AG08395 (cell line): Measurements from ENCODE around the gene SLC27A1.
"Not testable (repeated sequence)": the region's sequence is repeated elsewhere in the genome, so short reads cannot be mapped to it uniquely, and the experiment has no call there.

Experiments
- DNase-seq: peaks from one replicate; pipeline ENCODE4 v3.0.0; 2012; ENCODE audit warnings: mixed read lengths, low spot score

Gene SLC27A1

DNA sequence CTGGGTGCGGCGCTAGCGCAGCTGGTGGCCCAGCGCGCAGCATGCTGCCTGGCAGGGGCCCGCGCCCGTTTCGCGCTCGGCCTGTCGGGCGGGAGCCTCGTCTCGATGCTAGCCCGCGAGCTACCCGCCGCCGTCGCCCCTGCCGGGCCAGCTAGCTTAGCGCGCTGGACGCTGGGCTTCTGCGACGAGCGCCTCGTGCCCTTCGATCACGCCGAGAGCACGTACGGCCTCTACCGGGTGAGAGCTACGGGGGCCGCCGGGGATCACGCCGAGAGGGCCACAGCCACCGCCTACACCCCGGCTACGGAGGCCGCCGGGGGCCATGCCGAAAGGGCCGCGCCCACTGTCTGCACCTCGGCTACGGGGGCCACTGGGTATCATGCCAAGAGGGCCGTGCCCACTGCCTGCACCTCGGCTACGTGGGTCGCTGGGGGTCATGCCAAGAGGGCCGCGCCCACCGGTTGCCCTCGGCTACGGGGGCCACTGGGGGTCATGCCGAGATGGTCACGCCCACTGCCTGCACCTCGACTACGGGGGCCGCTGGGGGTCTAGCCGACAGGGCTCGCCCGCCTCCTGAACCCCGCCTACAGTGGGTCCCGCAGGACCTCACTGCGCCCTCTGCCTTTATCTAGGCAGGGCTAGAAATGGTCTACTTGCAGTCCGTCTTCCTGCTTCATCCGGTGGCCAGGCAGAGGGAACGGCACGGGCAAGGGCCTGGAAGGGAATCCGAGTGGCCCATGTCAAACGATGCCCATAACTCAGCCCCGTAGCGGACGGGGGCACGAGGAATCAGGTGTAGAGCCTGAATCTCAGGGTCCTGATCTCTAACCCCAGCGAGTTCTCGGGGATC lies 41.6 kb downstream of the SLC27A1 start:
- peak; percentile 69 for DNase-seq

DNA sequence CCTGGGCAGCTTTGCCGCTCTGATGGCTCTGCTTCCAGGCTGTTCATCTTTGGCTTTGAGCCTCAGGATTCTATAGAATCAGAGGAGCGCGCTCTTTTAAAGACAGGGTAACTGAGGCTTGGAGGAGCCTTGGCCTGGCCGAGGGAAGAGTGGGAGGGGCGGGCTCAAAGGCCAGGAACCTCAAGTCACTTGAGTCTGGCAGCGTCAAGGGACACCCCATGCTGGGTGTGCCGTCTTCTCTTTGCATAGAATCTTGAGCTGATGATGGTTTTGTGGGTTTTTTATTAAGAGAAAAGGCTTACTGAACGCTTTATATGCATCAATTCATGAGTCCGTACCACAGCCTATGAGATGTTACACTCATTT lies 42.2 kb downstream of the SLC27A1 start:
- DNase-seq = no peak

DNA sequence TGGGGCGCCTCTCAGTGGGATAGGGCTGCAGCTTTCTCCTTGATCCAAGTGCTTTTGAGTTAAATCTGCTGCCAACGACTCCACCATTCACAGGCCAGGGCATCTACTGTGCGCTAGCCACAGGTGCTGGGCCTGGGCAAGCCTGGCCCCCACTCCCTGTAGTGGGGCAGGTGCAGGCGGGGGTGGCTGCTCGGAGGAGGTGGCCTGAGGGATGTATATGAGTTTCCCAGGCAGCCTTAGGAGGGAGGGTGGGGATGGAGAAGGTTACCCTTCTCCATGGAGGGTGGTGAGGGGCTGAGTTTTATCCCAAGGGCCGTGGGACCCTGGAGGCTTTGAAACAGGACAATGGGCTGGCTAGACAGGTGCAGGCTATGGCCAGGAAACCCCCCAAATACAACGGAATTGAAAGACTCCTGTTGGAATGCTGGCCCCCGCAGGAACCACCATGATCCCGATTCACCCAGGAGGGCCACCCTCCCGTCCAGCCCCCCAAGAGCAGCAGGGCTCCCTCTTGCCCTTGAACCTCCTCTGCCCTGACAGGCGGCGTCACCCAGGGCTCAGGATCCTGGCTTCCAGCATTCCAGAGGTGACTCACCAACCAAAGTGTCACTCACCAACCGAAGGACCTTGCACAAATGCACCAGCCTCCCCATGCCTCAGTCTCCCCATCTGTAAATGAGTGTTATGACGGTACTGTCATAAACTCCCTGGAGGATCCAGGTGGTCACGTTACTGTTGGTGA lies 45.3 kb downstream of the SLC27A1 start:
- no peak for DNase-seq

DNA sequence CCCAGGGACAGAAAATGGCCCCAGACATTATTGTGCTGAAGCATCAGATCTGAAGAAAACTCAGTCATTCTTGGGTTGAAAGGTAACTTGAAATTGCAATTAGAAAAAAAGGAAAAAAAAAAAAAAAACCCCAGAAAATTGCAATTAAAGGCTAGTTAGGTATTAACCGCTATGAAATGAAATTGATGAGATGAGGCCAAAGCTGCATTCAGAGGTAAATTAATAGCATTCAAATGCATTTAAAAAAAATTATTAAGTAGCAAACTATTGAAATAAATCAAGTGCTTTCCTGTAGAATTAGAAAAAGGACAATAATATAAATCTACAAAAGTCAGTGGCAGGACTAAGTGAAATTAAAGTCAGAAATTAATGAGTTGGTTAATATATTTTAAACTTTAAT lies 47.6 kb downstream of the SLC27A1 start:
- no peak for DNase-seq

DNA sequence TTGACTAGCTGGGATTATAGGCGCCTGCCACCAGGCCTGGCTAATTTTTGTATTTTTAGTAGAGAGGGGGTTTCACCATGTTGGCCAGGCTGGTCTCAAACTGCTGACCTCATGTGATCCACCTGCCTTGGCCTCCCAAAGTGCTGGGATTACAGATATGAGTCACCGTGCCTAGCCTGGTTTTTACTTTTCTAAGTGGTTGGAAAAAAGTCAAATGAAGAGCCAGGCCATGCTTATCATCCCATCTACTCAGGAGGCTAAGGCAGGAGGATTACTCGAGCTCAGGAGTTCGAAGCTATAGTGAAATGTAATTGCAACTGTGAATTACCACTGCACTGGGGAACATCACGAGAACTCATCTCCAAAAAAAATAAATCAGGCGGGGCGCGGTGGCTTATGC lies 48.3 kb downstream of the SLC27A1 start:
- DNase-seq = not testable (repeated sequence)

DNA sequence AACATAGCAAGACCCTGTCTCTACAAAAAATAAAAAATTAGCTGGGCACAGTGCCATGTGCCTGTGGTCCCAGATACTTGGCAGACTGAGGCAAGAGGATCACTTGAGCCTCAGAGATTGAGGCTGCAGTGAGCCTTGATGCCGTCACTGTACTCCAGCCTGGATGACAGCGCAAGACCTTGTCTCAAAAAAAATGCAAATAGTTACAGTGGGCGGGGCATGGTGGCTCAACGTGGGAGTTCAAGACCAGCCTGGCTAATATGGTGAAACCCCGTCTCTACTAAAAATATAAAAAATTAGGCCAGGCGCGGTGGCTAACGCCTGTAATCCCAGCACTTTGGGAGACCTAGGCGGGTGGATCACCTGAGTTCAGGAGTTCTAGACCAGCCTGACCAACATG lies 49.6 kb downstream of the SLC27A1 start:
- DNase-seq = no peak

DNA sequence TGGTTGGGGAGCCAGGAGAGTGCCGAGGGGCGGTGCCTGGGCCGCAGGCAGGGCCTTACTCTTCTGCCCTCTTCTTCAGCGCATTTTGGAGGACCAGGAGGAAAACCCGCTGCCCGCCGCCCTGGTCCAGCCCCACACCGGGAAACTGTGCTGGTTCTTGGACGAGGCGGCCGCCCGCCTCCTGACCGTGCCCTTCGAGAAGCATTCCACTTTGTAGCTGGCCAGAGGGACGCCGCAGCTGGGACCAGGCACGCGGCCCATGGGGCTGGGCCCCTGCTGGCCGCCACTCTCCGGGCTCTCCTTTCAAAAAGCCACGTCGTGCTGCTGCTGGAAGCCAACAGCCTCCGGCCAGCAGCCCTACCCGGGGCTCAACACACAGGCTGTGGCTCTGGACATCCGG lies 50.5 kb downstream of the SLC27A1 start:
- no peak for DNase-seq

DNA sequence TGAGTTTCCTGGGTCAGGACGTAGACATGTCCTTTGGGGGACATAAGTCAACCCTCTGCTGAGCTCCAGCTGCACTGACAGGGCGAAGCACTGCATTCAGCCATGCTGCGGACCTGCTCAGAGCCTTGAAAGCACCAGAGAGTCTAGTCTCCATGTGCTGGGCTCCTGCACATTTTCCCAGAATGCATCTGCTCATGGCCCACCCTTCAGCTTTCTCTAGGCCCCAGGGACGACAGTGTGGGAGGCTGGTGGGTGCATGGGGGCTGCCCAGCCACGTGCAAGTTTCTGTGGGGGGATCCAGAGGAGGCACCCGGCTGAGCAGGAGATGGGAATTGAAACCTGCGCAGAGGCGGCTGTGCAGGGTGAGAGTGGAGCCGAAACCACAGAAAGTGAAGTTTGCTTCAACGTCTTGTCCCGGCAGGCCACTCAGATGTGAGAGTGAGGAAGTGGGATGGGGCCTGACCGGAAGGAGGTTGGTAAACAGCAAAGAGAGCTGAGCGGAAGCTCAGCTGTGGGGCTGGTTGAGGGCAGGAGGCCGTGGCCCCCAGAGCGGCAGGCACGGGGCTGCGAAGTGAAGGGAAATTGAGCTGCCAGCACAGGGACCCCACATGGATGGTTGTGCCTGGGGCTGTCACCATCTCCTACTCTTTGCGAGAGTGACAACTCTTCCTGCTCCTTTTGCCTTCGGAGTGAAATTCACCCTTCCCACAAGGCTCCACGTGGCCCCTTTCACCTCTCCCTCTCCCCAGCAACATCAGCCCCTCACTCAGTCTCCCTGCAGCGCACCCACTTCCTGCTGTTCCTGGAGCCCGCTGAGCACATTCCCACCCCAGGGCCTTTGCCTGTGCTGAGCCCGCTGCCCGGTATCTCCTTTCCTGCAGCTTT lies 52.9 kb downstream of the SLC27A1 start:
- no peak for DNase-seq

DNA sequence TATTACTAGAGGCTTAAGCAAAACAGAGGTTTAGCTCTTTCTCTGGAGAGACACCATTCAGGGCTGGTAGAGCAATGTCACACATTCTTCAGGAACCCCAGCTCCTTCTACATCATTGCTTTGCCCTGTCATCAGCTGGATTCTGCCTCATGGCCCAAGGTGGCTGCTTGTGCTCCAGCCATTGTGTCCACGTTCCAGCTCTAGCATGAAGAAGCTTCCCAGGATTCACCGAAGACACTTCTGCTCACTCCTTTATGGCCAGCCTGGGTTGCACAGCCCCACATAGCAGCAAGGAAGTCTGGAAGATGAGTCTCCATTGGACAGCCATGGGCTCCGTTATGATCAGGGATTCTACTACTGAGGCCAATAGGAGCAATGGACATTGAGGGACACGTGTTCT lies 54.3 kb downstream of the SLC27A1 start:
- no peak for DNase-seq

DNA sequence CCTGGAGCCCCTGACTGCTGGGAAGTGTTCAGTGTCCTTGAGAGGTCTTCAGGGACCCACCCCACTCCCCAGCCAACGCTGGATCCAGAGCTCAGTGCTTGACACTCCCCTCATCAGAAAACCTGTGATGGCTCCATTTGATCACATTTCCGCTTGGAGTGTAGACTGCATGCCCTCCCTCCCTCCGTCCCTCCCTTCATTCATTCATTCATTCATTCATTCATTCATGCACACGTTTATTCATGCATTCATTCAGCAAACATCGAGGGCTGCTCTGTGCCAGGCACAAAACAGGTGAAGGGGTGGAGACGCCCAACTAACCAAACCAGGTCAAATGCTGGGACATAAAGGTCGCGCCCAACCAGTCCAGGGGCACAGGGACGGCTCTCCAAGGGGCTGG lies 54.8 kb downstream of the SLC27A1 start:
- no peak for DNase-seq

DNA sequence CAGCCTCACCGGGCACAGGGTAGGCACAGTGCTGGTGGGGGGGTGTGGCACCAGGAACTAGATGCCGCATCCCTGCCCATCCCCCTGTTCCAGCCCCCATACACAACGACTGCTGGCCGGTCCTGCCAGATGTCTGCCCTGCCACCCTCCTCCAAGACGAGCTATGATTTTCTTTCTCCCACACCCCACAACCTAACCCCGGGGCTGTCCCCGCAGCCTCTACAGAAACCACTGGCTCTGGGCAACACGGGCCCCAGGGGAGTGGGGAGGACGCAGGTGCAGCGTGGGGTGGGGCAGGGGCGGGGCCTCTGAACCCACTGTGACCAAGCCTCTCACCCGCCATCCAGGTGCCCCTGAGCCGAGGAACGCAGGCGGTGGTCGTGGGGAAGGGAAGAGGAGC lies 56.6 kb downstream of the SLC27A1 start:
- no peak for DNase-seq

DNA sequence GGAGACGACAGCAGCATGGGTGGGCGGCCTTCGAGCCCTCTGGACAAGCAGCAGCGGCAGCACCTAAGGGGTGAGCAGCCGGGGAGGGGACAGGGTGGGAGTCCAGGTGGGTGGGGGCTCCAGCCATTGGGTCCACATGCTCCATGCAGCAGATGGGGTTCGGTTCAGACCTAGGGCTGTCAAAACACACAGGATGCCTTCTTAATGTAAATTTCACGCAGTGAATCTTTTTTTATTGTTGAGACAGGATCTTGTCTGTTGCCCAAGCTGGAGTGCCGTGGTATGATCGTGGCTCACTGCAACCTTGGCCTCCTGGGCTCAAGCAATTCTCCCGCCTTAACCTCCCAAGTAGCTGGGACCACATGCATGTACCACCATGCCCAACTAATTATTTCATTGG lies 57.0 kb downstream of the SLC27A1 start:
- no peak for DNase-seq

DNA sequence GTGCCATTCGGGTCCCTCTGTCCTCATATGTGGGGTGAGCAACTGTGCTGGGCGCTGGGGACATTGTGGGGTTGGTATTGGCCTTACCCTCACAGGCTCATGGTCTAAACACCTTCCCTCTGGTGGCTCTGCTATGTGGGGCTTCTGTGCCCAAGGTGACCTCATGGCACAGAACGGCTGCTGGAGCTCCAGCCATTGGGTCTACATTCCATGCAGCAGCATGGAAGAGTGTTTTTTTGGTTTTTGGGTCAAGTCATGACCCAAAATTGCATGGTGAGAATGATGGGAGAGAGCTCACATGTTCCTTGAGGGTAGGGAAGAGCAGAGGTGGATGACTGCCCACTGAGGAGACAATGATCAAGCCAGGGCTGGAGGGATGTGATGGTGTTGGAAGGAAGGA lies 58.3 kb downstream of the SLC27A1 start:
- no peak for DNase-seq

DNA sequence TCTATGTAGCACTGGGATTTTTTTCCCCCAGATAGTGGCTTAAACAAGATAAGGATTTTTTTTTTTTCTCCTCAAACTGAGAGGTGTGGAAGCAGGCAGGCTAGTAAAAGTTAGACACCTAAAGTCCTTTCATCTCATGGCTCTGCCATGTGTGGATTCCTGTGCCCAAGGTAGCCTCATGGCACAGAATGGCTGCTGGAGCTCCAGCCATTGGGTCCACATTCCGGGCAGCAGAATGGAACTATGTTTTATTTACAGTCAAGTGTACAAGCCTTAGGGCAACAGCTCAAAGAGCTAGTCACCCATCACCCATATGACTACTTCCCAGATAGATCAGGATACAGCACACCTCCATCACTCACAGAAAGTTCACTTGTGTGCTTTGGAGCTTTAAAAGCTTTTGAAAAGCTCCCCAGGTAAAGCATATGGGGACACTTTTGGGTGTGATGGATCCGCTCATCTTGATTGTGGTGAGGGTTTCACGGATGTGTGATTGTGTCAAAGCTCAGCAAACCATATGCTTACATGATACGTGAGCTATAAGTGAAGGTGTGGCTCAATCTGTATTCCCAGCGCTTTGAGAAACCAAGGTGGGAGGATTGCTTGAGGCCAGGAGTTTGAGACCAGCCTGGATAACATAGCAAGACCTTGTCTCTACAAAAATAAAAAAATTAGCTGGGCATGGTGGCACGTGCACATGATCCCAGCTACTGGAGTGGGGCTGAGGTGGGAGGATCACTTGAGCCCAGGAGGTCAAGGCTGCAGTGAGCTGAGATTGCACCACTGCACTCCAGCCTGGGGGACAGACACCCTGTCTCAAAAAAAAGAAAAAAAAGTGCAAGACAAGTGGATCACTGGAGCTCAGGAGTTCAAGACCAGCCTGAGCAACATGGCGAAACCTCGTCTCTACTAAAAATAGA lies 59.2 kb downstream of the SLC27A1 start:
- DNase-seq = no peak

DNA sequence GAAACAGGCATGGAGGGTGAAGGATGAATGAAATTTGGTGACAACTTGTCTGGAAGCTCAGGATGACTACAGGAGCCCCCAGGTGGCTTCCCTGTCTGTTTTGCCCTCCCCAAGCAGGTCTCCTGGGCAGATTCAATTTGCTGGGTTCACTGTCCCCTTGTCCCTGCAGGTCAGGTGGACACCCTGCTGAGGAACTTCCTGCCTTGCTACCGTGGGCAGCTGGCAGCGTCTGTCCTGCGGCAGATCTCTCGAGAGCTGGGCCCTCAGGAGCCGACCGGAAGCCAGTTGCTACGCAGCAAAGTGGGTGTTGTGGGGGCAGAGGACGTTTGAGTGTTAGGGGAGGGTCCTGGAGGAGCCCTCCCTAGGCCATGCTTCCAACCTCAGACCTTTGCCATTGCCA lies 60.3 kb downstream of the SLC27A1 start:
- no peak for DNase-seq

DNA sequence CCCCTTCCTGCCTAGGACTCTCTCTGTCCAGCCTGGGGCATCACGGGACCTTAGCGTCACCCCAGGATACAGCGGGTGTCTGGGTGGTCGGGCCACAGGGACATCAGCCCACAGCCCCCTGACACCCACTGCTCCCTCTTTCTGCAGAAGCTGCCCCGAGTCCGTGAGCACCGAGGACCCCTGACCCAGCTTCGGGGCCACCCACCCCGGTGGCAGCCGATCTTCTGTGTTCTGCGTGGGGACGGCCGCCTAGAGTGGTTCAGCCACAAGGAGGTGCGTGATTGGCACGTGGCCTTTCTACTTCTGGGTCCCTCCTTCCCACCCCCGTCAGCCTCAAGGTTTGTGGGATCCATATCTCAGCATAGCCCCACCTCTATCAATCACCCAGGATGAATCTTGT lies 61.8 kb downstream of the SLC27A1 start:
- no peak for DNase-seq

DNA sequence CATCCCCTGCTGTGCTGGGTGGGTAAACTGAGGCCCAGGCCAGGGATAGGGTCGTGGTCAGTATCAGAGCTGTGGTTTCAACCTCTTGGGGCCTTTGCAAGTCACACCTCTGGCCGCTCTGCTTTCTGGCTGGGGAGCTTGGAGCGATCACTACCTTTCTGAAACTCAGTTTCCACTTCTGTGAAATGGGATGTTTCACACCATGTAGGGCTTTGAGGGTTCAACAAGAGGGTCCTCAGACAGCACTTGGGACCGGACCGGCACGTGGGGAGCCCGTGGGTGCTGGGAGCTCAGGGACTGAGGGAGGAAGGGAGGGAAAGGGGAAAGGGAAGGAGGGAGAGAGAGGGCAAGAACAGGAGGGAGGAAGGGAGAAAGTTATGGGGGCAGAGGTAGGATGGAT lies 62.2 kb downstream of the SLC27A1 start:
- no peak for DNase-seq

DNA sequence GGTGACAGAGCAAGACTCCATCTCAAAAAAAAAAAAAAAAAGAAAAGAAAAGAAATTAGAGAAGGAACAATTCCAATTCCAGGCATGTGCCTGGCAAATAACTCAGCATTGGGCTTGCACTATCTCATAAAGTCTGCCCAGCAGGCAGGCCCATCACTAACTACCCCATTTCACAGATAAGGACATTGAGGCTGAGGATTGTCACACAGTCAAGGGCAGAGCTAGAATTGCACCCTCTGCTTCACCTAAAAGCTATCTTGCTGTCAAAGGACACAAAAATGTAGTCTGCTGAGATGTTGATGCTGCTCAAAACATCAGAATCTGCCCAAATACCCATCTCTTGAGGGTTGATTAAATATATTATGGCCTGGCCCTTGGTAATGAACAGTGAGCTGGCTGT lies 64.4 kb downstream of the SLC27A1 start:
- DNase-seq = no peak

DNA sequence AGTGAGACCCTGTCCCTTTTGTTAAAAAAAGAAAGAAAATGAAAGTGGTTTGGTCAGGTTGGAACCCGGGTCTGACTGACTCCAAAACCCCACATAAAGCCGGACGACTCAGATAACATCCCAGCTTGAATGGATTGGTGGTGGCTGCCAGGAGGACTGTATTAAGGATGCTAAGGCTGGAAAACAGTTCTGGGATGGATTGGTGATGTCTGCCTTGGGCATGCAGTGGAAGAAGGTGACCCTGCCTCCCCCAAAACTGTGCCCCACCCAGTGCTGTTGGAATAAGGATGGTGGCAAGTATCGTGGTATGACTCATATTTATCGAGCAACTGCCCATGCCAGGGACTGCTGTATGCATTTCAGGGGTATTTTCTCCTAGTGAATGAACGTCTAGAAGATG lies 66.6 kb downstream of the SLC27A1 start:
- no peak for DNase-seq

DNA sequence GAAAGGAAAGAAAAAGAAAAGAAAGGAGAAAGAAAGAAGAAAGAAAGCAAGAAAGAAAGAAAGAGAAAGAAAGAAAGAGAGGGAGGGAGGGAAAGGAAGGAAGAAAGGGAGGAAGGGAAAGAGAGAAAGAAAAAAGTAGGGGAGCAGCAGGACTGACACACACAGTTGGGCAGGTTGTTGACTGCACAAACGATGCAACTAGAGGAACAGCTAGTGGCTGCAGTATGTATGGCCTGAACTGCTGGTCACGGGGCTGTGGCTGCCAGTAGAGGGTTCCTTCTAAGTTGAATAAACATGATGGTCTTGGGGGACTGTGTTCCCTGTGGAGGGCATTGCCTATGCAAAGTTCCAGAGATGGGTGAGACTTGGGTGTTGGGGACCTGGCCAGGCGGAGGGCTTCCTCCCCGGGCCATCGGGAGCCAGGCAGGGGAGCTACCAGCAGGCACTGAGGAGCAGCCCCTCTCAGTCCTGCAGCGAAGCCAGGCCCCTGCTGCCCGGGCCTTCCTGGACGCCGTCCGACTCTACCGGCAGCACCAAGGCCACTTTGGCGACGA lies 68.4 kb downstream of the SLC27A1 start:
- DNase-seq = no peak
